Bone marrow (tissue), 2 donors: Measurements from ENCODE around the gene COX8A.
"Not testable (repeated sequence)": the region's sequence is repeated elsewhere in the genome, so short reads cannot be mapped to it uniquely, and the experiment has no call there.

Experiments
- DNase-seq, 2 donors: peaks; one replicate each; lab custom pipeline; 2025; lab: John Stamatoyannopoulos, UW

Gene COX8A

DNA sequence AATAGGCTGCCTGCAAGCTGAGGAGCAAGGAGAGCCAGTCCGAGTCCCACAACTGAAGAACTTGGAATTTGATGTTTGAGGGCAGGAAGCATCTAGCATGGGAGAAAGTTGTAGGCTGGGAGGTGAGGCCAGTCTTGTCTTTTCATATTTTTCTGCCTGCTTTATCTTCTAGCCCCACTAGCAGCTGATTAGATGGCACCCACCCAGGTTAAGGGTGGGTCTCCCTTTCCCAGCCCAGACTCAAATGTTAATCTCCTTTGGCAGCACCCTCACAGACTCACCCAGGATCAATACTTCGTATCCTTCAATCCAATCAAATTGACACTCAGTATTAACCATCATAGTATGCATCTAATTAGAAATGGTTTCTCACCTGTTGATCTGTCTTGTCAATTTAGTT is 5.0 kb upstream of the COX8A start:
- DNase-seq: no peak

DNA sequence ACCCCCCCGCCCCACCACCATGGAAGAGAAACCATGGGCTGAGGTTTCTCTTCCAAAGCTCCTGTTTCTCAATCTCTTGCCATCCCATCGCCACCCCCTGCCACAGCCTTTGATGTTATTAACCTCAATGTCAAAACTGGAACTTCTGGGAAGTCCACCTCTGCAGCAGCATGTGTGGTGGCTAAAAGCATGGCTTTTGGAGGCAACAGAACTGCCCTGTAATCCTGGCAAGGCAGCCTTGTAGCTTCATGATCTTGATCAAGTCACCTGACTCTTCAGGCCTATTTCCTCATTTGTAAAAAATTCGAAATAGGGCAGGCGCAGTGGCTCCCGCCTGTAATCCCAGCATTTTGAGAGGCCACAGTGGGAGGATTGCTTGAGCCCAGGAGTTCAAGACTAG is 3.5 kb upstream of the COX8A start:
- DNase-seq: no peak

DNA sequence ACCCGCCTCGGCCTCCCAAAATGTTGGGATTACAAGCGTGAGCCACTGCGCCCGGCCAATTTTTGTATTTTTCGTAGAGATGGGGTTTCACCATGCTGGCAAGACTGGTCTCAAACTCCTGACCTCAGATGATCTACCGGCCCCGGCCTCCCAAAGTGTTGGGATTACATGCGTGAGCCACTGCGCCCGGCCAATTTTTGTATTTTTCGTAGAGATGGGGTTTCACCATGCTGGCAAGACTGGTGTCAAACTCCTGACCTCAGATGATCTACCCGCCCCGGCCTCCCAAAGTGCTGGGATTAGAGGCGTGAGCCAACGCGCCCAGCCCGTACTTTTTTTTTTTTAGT is 535 bp upstream of the COX8A start:
- not testable (repeated sequence) for DNase-seq

DNA sequence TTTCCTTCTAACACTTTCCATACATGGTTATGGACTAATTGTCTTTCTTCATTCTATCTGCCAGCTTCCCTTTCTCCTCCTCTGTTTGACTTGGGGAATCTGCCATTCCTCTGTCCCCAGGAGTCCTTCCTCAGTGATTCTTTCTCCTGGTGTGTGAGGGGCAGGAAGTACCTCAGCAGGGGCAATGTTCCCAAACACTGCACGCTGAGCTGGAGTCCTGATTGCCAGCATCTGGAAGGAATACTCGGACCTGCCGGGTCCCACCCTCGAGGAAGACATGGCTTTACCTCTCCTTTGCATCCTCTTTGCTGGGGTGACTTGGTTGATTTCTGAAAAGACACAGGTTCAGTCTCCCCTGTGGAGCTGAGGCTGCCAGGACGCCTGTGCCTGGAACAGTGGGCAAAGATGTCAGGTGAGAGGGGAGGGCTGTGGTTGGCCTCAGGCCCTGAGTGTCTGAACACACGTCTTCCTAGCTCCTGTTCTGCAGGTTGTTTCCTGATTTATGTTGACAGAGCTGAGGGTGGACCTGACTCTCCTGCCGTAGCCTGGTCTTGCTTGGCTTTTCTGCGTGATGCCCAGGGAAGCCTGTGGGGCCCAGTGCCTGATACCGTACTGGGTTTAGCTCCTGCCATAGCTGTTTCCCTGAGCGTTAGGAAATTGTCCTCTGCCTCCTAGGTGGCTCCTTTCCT is 4.3 kb downstream of the COX8A start:
- DNase-seq: no peak

DNA sequence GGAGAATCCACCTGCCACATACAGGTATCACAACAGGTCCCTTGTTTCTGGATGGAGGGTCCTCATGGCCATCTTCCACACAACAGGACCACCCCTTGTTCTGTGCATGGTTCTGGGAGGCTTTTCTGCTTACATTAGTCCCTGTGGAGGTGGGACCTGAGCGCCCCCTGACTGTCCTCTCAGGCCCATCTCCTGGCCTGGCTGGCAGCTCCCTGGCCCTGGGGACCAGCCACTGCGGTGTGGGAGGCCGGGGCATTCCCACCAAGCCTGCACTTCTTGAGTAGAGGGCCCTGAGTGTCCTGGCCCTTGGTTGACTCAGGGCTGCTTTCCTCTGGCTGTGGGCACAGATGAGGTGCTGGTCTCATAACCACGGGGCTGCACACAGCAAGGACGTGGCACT is 5.0 kb downstream of the COX8A start:
- DNase-seq: no peak

DNA sequence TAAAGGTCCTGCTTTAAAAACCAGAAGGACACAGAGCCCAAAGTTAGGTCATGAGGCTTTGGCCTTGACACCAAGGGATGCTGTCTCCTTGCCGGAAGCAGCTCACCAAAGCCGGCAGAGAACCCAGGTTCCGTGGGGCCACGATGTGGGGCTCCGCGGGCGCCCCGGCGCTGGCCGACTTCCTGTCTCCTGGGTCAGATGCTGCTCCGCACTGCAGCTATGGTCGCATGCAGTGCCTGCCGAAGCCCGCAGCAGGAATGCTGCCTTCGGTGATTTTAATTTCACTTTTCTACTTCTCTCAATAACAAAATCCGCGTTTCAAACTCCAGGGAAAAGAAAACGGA is 11.4 kb downstream of the COX8A start:
- peak in 1 of 2 donors; percentile 71 for DNase-seq

DNA sequence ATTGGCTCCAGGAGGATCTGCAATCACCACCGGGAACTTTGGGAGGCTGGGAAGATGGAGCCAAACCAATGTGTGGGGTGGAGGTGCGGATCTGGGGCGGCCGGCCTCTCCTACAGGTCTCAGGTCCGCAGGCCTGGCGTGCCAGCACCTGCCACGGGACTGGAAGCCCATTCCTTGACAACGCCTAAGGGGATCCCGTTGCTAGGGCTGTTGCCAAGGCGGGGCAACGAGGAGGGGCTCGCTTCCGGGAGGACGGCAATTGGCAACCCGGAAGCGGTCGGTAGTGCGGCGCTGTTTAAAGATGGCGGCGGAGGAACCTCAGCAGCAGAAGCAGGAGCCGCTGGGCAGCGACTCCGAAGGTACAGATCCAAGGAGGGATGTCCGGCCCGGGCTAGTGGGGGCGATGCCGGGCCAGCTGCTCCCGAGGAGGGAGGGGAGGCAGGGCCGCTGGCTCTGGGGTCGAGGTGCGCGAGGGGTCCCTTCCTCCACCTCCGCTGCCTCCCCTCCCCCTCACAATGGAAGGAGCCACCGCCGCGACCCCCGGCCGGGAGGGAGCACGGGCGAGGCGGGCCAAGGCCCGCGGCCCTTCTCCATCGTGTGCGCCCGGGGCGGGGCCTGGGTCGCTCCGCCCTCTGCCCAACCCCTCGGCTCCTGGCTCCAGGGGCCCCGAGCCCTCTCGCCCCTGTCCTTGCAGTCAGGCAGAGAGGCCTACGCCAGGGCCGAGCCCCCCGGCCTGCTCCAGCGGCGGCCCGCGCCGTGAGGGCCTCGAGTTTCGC is 11.9 kb downstream of the COX8A start, which contains the start of gene OTUB1:
Gene OTUB1, plus strand, starts transcription at position 283 of the 776 bp plus-strand sequence. Its CDS starts 19 bp downstream, at position 302.
- DNase-seq: peak; percentile 71

DNA sequence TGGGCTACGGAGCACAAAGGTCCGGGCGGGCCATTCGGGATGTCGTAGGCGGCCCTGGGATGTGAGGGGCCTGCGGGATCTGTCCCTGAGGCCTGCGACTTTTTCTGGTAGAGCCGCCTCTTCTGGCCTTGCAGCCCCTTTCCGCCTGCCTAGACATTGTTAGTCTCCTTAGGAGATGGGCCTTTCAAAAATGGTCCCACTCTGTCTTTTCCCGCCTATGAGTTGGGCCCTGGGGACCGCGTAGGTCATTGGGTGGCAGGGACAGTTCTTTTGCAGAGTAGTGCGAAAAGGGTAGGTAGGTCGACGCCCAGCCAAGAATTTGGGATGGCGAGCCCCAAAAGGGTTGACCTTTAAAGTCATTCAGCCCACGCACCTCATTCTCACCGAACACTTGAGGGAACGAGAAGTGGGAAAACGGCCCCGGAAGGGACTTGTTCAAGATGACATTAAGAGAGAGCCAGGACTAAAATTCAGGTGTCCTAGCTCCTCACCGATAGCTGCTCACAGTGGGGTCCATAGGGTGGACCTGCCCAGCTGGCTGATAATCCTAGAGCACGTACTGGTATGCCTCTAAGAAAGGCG is 12.6 kb downstream of the COX8A start:
- no peak for DNase-seq

DNA sequence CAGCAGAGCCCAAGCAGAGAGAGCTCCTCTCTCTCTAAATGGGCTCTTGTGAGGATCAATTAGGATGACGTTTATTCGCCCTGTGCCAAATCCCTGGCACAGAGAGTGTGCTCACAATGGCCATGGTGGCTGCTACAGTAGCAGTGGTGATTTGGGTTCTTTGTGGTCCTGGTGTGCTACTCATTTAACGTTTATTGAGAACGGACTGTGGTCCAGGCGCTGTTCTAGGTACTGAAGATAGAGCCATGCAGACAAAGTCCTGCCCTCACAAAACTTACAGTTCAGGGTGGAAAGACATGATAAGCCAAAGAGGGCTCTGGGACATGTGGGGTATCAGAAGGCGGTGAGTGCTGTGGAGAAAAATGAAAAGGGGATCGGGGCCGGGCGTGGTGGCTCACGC is 17.1 kb downstream of the COX8A start:
- no peak for DNase-seq

DNA sequence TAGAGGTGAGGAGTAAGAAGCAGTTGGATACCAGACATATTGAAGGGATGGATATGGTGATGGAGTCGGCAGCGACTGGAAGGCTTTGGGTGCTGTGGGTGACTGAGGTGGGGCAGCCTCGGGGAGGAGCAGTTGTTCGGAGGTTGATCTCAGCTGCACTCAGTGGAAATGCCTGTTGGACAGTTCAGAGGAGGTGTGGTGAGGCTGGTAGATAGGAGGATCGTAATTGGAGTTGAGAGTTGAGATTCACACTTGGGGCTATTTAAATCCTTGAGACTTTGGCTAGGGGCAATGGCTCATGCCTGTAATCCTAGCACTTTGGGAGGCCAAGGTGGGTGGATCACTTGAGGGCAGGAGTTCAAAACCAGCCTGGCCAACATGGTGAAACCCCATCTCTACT is 18.7 kb downstream of the COX8A start:
- no peak for DNase-seq

DNA sequence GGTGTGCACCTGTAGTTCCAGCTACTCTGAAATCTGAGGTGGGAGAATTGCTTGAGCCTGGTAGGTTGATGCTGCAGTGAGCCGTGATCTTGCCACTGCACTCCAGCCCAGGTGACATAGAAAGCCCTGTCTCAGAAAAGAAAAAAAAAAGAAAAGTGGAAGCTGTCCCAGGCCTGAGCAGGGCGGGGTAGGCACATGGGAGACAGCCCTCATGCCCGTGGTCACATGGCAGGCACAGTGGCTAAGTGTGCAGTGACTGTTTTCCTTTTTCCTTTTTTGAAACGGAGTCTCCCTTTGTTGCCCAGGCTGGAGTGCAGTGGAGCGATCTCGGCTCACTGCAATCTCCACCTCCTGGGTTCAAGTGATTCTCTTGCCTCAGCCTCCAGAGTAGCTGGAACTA is 19.6 kb downstream of the COX8A start:
- DNase-seq: no peak

DNA sequence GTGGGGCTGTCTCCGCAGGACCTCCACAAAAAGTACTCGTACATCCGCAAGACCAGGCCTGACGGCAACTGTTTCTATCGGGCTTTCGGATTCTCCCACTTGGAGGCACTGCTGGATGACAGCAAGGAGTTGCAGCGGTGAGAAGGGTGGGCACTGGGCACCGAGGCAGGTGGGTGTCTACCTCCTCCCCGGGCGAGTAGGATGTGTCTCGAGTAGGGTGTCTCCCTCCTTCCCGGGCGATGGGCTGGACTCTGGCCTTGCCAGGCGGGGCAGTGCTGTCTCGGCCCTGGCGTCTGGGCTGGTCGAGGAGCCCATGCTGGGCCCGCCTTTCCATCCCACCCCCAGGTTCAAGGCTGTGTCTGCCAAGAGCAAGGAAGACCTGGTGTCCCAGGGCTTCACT is 22.1 kb downstream of the COX8A start:
- DNase-seq: no peak

DNA sequence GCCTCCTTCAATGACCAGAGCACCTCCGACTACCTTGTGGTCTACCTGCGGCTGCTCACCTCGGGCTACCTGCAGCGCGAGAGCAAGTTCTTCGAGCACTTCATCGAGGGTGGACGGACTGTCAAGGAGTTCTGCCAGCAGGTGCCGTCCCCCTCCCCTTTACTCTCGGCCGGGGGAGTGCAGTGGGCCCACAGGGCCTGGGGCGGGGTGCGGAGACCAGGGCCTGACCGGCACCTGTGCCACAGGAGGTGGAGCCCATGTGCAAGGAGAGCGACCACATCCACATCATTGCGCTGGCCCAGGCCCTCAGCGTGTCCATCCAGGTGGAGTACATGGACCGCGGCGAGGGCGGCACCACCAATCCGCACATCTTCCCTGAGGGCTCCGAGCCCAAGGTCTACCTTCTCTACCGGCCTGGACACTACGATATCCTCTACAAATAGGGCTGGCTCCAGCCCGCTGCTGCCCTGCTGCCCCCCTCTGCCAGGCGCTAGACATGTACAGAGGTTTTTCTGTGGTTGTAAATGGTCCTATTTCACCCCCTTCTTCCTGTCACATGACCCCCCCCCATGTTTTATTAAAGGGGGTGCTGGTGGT is 22.8 kb downstream of the COX8A start:
- DNase-seq: no peak

DNA sequence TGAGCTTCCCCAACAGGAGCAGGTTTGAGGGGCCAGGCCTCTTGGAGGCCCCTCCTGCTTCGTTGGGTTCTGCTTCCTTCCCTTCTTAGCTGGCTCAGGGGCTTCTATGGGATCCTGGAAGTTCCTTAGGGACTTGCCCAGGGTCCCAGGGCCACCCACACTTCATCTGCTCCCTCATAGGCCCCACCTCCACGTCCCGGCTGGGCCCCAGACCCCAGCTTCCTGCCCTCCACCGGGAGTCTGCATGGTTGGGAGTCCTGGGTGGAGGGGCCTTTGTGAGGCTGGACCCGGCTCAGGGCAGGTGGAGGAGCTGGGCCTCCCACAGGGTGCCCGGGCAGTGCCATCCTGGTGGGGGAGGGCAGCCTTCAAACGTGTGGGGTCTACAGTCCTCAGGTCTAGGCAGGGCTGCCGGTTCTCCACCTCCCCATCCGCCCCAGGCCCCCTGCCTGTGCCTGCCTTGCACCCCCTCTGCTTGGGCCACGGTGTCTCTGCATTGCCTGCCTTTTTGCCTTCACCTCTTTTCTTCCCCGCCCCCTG is 23.4 kb downstream of the COX8A start:
- no peak for DNase-seq

DNA sequence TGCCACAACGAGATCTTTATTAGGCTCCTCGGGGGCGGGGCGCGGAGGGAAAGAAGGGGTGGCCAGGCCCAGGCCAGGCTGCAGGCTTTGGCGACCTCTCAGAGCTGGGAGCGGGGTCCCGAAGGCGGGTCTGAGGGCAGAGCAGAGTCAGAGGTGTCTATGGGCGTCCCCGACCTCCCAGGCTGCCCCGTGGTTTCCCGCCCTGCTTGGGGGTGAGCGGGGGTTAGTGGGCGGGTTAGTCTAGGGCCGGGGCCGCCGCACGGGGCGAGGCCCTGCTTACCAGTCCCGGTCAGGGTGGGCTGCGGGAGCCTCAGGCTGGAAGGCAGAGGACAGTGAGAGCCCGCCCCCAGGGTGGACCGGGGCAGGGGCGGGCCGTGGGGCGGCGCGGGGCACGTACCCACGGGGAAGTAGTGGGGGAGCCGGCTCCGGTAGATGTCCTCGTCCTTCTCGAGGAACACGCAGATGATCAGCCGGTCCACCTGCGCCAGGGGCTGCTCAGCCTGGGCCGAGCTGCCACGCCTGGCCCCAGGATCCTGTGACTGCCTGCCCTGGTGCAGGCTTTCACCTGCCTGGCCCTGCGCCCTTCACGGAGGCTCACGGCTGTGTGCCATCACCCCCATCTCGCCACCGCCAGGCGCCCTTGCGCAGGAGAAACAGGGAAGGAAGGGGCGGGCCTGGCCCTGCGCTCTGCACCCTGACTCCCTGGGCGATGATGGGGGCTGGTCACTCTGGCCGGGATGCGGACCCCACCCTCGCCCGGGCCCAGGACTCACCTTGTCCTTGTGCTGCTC is 24.3 kb downstream of the COX8A start:
- no peak for DNase-seq

DNA sequence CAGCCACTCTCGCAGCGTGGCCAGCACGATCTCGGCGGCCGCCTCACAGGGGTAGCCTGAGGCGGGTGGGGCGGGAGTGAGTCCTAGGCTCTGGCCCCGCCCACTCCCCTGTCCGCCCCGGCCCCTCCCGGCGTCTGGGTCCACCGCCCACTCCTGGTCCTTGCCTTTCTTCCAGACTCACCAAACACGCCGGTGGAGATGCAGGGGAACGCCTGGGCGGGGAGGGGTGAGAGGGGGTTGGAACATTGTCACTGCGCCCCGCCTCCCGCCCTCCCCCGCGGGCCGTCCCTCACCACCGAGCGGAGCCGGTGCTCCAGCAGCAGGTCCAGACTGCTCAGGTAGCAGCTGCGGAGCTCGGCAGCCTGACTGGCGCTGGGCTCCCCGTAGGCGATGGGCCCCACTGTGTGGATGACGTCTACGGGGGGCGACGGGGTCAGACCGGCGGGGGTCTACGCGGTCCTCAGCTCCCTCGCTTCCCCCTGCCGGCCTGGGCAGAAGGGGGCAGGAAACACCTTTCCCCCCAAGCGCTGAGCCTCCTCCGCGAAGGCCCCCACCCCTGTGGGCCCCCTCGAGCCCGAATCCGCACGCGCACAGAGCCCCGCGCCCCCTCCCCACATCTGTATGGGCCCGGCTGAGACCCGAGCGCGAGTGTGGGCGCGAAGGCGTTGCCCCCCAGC is 25.1 kb downstream of the COX8A start:
- no peak for DNase-seq

DNA sequence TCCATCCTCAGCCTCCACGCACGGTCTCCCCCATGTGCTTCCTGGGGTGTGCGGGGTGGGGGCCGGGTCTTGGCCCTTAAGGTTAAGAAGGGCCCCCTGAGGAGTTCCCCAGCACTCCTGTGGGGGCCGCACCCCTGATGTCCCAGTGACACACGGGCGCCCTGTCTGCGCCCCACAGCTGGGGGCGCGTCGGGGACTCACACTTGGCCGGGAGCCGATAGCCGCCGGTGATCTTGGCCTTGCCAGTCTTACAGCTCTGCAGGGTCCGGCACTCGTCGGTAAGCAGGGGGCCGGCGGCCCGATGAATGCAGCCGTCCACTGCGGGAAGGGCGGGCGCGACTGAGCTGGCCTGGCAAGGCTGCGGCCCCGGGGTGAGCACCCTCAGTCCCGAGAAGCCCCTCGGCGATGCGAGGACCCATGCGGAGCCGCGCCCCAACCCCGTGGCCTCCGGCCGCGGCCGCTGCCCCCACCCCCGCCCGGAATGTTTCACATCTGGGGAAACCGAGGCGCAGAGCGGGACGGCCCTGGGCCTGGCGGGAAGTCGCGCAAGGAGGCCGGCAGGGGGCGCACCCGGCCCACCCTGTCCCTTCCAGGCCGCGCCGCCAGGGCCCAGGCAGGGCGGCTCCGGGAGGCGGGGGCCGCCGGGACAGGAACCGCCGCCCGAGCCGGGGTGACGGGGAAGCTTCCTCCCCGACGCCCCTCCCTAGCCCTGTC is 25.8 kb downstream of the COX8A start:
- DNase-seq: peak; percentile 16 to 29

DNA sequence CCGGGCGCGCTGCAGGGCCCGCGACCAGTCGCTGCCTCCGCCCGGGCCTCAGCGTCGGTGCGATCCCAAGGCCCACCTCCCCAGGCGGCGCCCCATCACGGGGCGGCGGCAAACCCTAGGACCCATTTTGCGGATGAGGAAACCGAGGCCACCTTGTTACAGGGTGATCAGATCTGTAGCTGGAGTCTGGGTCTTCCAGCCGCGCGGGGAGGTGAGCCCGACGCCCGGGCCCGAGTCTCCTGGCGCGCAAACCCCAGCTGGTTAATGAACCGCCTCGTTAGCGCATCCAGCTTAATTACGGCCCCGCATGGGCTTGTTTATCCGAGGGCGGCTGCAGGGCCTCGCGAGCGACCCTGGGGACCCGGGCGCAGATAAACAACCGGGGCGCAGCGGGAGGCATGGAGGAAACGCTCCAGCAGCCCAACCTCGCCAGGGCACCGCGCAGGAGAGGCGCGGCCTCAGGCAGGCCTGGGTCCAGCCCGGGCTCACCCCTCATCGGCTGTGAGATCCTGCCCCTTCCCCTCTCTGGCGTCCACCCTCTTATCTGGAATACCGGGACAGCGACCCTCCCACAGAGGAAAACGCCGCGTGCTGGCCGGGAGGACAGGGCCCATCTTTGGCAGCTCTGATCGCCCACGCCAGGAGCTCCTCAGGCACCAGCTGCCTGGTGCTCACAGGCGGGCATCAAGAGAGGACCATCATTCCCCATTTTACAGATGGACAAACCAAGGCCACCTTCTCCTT is 26.5 kb downstream of the COX8A start:
- DNase-seq: no peak

DNA sequence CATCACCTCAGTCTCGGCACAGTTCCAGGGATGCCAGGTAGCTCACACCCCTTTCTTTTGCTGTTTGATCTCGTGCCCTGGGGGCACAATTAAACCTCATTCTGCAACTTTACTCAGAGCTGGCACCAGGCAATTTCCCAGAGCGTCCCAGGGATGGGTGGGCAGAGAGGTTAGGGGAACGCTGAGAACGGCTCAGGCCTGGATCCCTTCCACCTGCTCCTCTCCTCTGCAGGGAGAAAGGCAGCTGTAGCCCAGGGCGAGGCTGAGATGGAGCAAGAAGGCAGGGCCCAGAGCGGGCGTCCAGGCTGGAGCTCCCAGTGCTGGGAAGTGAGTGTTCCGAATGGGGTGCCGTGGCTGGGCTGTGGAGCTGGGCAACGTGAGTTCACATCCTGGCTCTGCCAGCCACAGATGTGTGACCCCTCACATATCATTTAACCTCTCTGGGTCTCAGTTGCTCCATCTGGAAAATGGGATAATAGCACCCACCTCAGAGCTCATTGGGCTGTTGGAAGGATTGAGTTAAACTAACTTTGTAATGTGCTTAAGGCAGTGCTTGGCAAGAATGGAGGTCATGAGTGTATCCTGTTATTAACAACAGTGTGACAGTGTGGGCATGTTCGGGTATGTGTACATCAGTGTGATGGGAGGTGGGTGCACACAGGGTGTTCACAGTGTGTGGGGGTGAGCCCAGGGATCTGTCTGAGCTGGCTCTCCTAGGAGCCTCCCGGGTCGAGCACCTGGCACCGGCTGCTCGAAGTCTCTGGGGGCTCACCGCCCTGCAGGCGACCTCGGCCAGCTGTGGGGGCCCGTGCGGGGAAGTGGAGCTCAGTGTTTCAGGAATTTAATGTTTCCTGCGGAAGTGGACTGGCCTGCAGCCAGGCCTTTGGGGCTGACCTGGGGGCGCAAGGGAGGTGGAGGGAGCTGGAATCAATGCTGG is 27.3 kb downstream of the COX8A start:
- no peak for DNase-seq
